Islet precursor cell (in vitro differentiated cells): ENCODE results near the gene PTPRD.
A peak's percentile ranks its signal among the peaks of the same experiment; 100 is the strongest.
"Not testable (repeated sequence)": the region's sequence is repeated elsewhere in the genome, so short reads cannot be mapped to it uniquely, and the experiment has no call there.

Experiments used
- DNase-seq: peaks from one replicate; pipeline ENCODE4 v3.0.0-alpha.2; 2018

PTPRD gene

DNA sequence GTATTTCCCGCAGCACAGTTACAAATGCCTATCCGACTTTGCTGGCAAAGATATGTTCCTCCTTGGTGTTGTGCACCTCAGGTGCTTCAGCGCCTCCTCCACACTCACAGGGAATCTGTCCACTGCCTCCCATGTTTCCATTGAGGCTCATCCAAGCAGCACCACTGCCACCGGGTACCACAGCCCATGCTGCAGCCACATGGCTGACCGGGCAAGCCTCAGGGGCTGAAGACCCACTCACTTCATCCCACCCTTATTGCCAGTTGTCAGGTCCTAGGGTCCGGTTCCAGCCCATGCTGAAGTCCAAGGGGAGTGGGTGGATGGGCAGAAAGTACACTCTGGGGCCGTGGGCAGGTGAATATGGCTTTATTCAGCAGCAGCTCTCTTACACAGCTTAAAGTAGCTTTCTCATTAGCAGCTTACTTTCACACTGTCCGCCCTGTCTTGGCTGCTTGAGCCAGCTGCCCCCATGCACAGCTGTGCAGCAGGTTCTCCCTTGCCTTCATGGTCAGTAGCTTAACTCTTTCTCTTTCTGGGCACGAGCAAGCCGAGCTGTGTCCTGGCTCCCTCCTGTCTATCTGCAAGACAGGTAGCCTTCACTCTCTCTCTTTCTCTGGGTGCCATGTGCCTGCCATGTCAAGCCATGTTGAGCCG lies 1052.3 kb downstream of the PTPRD start:
- no peak for DNase-seq

DNA sequence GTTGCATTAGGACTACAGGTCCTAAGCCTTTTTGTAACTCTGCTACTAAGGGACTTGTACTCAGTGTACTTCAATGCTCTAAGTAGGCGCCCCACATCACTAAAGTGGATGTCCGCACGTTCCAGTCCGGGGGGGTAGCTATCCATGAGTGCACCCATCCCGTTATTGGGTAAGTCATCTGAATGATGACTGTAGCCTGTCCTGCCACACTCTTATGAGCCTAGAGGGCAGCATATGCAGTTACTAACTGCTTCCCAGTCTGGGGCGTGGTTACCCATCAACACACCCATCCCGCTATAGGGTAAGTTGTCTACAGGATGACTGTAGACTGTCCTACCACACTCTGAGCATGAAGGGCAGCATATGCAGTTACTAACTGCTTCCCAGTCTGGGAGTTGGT lies 1053.9 kb downstream of the PTPRD start:
- no peak for DNase-seq

DNA sequence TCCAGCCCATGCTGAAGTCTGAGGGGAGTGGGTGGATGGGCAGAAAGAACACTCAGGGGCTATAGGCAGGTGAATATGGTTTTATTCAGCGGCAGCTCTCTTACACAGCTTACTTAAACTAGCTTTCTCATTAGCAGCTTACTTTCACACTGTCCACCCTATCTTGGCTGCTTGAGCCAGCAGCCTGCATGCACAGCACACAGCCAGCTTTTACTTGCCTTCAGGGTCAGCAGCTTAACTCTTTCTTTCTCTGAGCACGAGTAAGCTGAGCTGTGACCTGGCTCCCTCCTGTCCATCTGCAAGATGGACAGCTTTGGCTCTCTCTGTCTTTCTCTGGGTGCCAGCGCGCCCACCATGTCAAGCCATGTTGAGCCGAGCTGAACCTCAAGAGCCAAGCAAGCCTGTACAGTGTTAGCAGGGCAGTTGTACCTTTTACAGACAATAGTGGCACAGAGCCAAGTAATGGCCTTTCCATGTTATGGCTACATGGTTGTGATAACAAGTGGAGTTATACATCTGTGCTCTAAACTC lies 1054.9 kb downstream of the PTPRD start:
- DNase-seq = peak; percentile 56

DNA sequence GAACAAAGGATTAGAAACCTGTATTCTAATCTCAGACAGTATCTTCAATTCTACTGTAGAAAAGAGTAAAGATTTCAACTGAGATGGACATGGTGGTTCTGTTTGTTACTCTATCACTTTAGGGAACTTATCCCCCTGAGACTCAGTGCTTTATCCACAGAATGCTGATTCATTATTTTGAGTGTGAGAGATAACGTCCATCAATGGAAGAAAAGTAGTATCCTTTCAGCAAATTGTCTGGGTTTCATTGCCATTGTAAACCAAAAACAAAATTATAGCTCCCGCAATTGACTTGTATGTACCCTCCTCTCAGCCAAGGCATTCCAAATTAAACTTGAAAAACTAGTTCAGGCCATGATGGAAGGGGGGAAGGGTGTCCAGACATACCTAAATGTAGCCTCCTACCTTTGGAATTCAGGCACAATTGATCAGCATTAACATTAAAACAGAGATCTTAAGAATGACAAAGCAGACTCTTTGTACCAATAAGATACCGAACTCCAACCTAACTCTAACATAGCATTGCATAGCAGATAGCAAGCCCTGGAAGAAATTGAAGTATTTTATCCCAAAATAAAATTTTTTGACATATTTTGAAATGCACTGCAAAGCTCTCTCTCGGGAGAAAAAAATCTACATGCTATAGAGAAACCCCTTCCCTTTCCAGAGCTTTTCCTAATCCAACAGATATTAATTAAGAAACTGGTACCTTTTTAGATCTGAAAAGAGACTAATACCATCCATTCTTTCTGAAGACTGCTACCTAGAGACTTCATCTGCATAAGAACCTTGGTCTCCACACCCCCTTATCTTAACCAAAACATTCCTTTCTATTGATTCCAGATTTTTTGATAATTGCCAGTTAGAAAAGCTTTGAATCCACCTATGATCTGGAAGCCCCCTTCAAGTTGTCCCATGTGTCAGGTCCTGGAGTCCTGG lies 1055.7 kb downstream of the PTPRD start:
- DNase-seq = peak; percentile 54

DNA sequence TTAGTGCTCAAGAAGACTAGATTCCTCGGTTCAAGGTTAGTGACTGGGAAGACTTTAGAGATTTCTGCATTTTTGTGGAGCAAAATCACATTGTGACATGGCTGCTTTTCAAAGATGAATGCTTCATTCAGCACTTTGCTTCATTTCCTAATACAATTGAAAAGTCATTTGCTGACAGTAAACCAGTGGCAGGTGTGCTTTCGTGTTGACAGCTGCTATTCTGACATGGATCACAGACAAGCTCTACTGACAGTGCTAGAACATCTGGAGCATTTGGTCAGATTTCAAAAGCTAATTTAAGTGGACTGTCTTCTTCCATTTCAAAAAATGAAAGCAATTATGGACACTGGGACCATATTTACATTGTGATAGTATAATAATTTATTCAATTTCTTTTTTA lies 1060.1 kb downstream of the PTPRD start:
- no peak for DNase-seq

DNA sequence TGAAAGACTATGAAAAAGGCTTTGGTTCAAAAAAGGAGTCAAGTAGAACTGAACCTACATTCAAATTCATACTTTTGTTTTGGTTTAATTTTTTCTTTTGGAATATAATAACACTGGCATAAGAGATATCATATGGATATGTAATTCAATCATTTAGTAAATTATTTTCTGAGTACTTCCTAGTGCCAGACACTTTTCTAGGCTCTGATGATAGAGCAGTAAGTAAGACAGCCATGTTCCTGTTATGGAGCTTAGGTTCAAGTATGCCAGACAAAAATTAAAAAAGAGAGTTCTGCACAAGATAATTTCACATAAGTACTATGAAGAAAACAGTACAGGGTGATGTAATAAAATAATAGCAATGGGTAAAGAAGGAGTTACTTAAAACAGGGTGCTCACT lies 1074.0 kb downstream of the PTPRD start:
- DNase-seq = no peak

DNA sequence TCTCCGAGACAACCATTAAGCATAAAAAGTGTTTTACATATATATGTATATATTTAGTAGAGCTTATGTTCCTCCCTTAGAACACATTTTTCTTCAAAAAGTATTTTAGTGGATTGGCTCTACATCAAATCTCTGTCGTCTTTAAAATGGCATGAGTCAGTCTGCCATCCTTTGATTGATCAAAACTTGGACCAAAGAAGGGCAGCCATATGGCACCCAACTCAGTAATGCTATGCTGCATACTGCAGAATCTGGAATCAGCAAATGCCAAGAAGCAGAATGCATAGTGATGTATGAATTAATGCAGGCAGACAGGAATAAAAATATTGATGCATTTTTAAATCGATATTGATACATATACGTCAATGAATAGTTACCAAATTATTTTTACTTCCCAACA lies 1074.4 kb downstream of the PTPRD start:
- DNase-seq = no peak

DNA sequence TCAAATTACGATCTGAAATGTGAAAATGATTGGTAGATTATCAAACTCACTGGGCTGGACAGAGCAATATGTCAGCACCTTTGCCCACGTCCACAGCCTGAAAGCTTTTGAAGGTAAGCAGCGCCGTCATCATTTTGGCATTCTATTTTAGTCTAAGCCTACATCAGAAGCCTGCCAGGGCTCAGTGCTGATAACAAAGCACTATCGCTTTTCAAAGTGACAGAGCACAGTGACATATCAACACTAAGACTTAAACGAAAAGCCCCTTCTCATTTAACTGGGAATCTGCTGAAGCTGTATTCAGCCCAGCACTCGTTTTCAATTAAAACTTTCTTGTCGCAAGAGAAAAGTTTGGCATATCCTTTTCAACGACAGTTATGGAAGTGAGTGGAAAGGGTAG lies 1076.3 kb downstream of the PTPRD start:
- peak; percentile 70 for DNase-seq

DNA sequence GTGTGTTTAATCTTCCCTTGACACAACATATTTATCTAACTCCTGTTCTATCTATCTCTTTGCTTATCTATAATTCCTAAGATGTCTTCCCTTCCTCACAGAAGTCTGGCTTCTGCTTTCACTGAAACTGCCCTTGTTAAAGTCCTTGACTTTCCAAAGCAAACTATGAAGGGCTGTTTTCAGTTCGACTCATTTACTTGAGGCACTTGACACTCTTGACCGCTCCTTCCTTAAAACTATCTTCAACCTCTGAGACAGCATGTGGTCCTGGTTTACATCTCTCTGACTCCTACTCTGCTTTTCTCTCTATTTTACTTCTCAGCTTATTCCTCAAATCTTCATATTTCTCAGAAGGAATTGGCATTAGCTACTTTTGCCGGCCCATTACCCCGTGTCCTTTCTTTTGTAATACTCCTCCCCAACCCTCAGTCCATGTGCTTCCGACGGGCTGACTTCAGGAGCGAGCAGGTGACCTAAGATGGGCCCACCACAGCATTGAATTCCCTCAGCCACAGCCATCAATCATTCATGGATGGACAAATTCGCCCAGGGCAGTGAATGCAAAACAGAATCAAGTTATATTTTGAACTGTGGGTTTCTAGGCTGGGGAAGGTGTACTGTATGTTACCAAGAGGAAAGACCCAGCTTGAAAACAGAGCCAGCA lies 1089.2 kb downstream of the PTPRD start:
- DNase-seq = no peak

DNA sequence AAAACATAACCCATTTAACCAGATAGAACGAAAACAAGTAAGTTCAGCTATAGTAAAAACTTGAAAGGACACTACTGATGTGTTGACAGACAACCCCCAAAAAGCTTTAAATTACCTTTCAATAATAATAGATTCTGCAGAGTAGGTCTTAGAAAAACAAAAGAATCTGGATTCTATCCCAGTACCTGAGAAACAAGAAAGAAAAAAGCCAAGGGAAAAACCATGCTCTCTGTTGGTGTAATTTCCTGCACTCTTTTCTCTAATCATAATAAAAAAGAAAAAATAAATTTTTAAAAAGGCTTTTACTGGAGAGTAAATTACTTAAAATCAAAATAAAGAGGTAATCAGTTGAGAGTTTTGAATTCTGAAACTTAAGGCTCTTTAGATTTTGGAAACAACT lies 1090.4 kb downstream of the PTPRD start:
- no peak for DNase-seq

DNA sequence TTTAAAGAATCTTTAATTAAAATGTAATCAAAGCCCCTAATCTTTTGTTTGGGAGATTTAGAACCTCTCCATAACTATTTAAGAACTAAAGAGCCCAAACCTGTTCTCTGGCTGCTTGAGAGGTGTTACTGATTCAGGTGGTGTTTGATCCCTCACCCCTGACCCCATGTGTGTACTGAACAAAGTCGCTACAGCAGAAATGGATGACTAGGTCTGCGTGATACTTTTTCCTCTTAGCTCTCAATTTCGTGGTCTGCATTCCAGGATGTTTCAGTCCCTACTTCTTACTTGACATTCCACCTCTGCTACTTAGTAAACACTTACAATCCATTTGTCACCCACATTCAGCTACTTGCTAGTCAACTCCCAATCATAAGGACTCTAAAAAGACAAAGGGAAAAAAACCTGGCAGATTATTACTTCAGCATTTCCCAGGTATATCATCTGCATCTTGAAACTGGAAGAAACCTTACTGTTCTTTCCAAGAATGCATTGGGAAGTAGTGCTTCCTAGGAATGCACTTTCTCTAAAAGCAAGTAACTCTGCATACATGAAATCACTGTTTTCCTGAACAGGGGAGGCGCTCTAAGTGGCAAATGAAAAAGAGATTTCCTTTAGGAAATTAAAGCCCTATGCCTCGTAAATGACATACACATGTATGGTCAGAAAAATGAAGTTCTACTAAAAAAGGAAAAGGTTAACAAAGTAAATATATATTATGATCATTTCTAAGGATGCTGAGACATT lies 1091.6 kb downstream of the PTPRD start:
- DNase-seq = peak; percentile 81

DNA sequence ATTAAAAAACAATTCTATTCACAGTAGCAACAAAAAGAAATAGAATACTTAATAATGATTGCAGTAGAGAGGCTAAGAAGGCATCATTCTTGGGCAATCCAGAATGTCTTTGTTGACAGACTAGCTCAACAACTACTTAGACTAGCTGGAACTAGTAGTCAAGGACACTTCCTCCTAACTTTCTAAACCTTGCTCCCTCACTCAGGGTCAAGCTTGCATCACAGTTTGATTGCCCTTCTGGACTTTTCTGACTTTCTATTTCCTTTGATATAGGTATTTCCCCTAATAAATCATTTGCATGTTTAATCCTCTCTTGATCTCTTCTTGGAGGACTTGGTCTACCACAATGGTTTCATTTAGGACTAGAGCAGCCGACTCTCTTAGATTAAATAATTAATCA lies 1107.9 kb downstream of the PTPRD start:
- no peak for DNase-seq

DNA sequence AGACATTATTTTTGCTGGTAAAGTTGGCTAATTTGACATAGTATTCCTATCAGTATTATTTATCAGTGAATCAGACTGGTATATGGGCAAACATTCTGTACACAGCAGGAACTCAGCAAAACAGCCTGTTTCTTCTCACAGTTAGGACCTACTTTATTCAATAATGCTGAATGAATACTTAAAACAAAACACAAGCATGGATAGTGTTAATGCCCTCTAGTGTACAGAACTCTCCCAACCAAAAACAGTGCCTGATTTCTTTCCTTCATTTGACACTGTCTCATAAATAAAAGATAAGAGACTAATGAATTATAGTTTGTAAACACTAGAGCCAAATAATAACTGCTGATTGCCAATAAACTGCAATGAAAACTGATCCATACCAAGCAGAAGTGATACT lies 1113.3 kb downstream of the PTPRD start:
- no peak for DNase-seq

DNA sequence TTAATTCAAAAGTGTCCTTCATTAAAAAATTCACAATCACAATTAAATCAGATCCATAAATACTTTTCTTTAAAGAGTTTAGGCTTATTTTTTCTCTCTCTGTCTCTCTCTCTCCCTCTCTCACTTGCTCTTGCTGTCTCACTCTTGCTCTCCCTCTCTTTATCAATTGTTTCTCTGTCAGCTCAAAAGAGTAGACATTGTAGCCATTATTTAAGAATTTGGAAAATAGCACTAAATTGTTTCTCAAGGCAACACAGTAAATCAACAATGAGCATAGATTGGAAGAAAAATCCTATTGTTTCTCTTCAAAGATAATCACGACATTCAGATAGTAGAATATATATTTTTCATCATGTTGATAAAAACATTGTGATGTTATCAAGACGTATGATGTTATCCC lies 1114.0 kb downstream of the PTPRD start:
- DNase-seq = no peak

DNA sequence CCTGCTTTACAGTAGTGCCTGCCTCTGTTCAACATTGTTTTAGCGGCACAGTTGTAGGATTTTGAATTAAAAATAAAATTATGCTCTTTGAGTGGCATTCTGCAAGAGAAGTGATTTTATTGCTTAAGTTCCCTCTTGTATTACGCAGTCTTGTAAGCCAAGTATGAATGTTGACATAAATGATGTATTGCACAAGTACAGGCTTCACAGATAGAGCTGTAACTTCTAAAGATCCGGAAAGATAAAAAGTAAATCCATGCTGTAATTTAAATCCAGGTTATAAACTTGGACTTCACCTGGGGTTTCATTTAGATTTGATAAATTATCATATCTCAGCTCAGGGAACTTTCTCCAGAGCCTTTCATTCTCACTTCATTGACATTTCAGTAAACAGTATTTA lies 1114.7 kb downstream of the PTPRD start:
- DNase-seq = no peak

DNA sequence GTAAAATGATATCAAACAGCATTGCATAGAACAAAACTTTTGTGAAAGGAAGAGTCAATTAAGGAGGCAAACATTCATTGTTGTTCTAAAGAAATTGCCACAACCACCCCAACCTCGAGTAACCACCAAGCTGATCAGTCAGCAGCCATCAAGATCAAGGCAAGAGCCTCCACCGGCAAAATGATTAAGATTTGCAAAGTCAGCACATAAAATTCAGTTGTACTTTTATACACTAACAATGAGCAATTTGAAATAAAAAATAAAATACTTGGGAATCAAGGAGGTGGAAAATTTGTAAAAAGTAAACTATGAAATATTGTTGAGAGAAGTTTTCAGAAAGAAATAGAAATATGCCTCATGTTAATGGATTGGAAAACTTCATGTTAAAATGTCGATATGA lies 1118.5 kb downstream of the PTPRD start:
- no peak for DNase-seq

DNA sequence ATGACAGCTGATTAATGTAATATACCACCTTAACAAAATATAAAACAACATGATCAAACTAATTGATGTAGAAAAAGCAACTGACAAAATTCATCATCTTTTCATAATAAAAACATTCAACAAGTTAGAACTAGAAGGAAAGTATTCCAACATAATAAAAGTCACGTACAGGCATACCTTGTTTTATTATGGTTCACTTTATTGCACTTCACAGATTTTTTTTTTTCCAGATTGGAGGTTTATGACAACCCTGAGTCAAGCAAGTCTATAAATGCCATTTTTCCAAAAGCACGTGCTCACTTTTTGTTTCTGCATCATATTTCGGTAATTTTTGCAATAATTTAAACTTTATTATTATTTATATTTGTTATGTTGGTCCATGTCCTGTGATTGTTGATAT lies 1120.3 kb downstream of the PTPRD start:
- no peak for DNase-seq

DNA sequence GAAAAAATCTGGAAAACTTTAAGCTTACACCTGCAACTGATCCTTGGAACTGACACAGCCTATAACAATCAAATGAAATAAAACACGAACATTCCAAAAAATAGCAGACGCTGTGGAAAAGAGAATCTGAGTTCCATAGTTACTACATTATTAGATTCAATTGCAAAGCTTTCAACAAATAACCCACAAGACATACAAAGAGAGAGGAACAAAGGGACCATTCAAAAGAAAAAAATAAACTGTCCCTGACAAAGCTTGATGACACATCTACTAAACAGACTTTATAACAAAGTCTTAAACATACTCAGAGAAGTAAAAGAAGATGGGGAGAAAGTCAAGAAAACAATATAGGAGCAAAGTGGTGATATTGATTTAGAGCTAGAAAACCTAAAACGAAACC lies 1123.6 kb downstream of the PTPRD start:
- no peak for DNase-seq

DNA sequence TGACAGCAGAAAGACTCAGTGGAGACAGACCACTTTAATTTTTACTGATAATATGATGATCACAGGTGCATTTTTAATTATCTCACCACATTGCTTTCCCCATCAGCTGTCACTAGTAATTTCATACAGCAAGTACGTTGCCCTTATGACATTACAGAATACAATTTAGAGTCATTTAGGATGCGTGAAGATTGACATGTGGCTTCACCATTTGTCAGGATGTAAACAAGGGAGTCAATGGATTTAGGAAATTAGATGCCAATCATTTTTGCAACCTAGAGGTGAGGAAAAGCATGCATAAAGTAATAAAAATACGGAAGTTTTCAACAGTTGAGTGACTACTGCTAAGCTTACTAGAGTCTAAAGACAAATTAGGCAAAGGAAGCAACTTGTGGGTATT lies 1129.6 kb downstream of the PTPRD start:
- DNase-seq = no peak

DNA sequence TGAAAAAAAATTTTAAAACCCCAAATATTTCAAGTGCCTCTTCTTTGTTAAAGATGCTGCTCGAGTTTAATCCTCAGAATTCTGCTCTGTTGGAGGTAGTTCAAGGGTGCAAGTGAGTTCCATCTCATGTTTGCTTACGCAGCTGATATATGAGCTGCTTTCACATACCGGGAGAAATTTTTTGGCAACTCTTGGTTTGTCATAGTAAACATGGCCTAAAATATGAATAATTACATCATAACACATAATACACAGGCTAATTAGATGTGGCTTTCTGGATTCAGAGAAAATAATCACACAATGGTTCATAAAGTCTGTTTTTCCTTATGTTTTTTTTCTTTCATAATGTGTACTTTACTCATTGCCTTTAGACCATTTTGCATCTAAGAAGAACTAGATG lies 1134.1 kb downstream of the PTPRD start:
- no peak for DNase-seq

DNA sequence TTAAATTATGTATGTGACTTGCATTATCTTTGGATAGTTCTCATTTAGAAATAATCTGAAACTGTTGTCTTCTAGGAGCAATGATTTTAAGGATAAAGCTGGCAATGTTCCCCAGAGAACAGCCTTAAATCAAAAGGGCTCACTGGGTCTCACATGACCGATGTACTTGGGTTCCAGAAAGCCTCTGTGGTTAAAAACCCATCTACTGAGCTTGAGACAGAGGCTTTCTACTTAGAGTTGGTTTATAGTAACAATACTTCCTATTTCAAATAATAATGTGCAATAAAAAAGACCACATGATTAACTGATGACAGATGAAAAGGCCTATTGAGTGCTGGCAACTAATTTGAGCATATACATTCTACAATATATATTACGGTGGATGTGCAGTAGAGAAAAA lies 1143.5 kb downstream of the PTPRD start:
- no peak for DNase-seq

DNA sequence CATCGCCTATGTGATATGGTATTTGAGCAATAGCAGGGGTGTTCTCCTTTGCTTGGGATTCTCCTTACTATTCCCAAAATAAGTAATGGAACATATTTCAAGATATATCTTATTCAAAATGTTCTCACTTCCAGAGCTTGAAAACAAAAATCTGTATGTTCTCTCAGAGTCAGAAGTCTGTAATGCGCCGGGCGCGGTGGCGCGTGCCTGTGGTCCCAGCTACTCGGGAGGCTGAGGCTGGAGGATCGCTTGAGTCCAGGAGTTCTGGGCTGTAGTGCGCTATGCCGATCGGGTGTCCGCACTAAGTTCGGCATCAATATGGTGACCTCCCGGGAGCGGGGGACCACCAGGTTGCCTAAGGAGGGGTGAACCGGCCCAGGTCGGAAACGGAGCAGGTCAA lies 1170.9 kb downstream of the PTPRD start:
- not testable (repeated sequence) for DNase-seq

DNA sequence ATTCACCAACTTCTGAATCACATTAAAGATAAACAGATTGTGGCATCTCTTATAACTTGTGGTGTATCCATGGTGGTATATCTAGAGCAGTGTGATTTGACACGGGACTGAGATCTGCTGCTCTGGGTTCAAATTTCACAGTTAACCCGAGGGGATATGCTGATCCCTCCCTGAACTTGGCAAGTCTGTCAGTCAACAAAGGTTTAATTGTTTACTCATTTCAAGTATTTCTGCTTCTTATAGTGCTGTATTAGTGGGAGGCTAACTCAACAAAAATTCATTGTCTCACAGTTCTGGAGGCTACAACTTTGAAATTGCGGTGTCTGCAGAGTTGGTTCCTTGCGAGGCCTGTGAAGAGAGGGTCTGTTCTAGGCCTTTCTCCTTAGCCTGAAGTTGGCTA lies 1175.2 kb downstream of the PTPRD start:
- DNase-seq = no peak
